OCI-LY7 (cell line): ENCODE measurements around the gene MYH11. TPM values are rescaled to one million over a fixed set of nuclear protein-coding genes. Genes with fewer than 3 reads are reported as not detected.

Experiments used
- BruUV-seq: library from RNA; stranded (reverse); fragments of 400-500 nt; replicated peaks from 2 replicates; lab custom pipeline; 2021; lab: Mats Ljungman, UMichigan
- CTCF ChIA-PET: fragments of 300-600 bp; sonication (Branson Sonifier 250); formaldehyde crosslinking; loops from one replicate; lab custom pipeline; 2022; ENCODE audit warnings: antibody characterized with exemption; ENCODE audit not compliant: unreplicated experiment; lab: Charles Lee
- POLR2A ChIA-PET: fragments of 300-600 bp; sonication (Branson Sonifier 250); formaldehyde crosslinking; loops from one replicate; lab custom pipeline; 2022; ENCODE audit warnings: antibody characterized with exemption; lab: Charles Lee
- DNase-seq: peaks from one replicate; pipeline ENCODE4 v3.0.0-alpha.2; 2015; ENCODE audit warnings: low spot score
- H2AFZ ChIP-seq: fragments of 200-600 bp; sonication (generic), shearing (Covaris generic); 2 replicates; pipeline ENCODE4 v1.6.1; 2014; ENCODE audit warnings: mild to moderate bottlenecking, antibody characterized with exemption, low read length, moderate library complexity
- H3K27ac ChIP-seq: fragments of 200-600 bp; sonication (generic); 2 replicates; pipeline ENCODE4 v1.5.1; 2014; ENCODE audit warnings: mixed run types, low read depth, mild to moderate bottlenecking, moderate library complexity, low read length, inconsistent platforms; ENCODE audit not compliant: poor library complexity, severe bottlenecking
- H3K36me3 ChIP-seq: fragments of 200-600 bp; sonication (generic); 2 replicates; pipeline ENCODE4 v1.6.1; 2014; ENCODE audit warnings: mild to moderate bottlenecking, antibody characterized with exemption, low read length, moderate library complexity, mixed read lengths; ENCODE audit not compliant: insufficient read depth
- H3K4me1 ChIP-seq: fragments of 200-600 bp; sonication (generic); 2 replicates; pipeline ENCODE4 v1.5.1; 2014; ENCODE audit warnings: mild to moderate bottlenecking, low read length; ENCODE audit not compliant: insufficient read depth, poor library complexity, severe bottlenecking
- H3K4me2 ChIP-seq: fragments of 200-600 bp; sonication (generic); 2 replicates; pipeline ENCODE4 v1.6.1; 2014; ENCODE audit warnings: mild to moderate bottlenecking, low read length
- H3K4me3 ChIP-seq: fragments of 200-600 bp; sonication (generic); 2 replicates; pipeline ENCODE4 v1.5.1; 2014; ENCODE audit warnings: mild to moderate bottlenecking, low read depth, low read length; ENCODE audit not compliant: poor library complexity, severe bottlenecking
- H3K79me2 ChIP-seq: fragments of 200-600 bp; sonication (generic); 2 replicates; pipeline ENCODE4 v1.6.1; 2016; ENCODE audit warnings: low read depth, mild to moderate bottlenecking, low read length, moderate library complexity, mixed read lengths; ENCODE audit not compliant: insufficient read depth
- H3K9me2 ChIP-seq: fragments of 200-600 bp; sonication (generic); 2 replicates; pipeline ENCODE4 v1.6.1; 2016; ENCODE audit warnings: mild to moderate bottlenecking, low read length, mixed read lengths; ENCODE audit not compliant: insufficient read depth
- H3K9me3 ChIP-seq: fragments of 200-600 bp; sonication (generic); 2 replicates; pipeline ENCODE4 v1.6.1; 2014; ENCODE audit warnings: mild to moderate bottlenecking, mixed run types, low read length, mixed read lengths
- H4K20me1 ChIP-seq: fragments of 200-600 bp; sonication (generic); 2 replicates; pipeline ENCODE4 v1.6.1; 2014; ENCODE audit warnings: mild to moderate bottlenecking, antibody characterized with exemption, low read length, moderate library complexity, mixed read lengths; ENCODE audit not compliant: insufficient read depth
- CTCF ChIP-seq: fragments of 200-600 bp; sonication (generic); conservative IDR thresholded peaks from 2 replicates; pipeline ENCODE4 v1.5.1; 2014; ENCODE audit warnings: mild to moderate bottlenecking, antibody characterized with exemption, low read length, moderate library complexity, mixed read lengths
- EZH2phosphoT487 ChIP-seq: fragments of 200-600 bp; sonication (generic); IDR thresholded peaks from 2 replicates; pipeline ENCODE4 v1.6.1; 2018; ENCODE audit warnings: low read depth, borderline replicate concordance, mild to moderate bottlenecking, mixed run types, antibody characterized with exemption, low read length, moderate library complexity, mixed read lengths
- intact Hi-C: fragments of 100-400 bp; cut with micrococcal nuclease; formaldehyde crosslinking; loops from one replicate; pipeline ENCODE4 v1.10.0; 2022; ENCODE audit not compliant: unreplicated experiment
- total RNA-seq, 2 experiments: library from RNA; depleted of rRNA in 1 of 2; stranded (reverse); fragments of >200 nt in 1 of 2; shearing (Covaris generic) in 1 of 2; gene quantifications; 2 replicates each; pipeline ENCODE4 v1.2.3, GENCODE V29; 2014 to 2022

The MYH11 gene
- total RNA-seq, 2 experiments from 2014 or later: 5.7 to 33.8 TPM

- CTCF ChIA-PET: no interaction called here
- peaks cover 18% of the 10 kb centered on the region for H3K4me1 ChIP-seq
- no peaks in the 10 kb centered on the region for H3K79me2 ChIP-seq
- POLR2A ChIA-PET: interaction anchor here (0.7 kb wide), 2 partner anchors 12 to 850 kb away, joined by 3 to 6 read pairs; no protein-coding TSS in a partner anchor
- no peaks in the 10 kb centered on the region for H3K9me3 ChIP-seq
- no peak for TF ChIP-seq EZH2phosphoT487
- TF ChIP-seq CTCF: no peak
- DNase-seq: no peak
- no TSS peak for BruUV-seq
- intact Hi-C loops: no loop called here
- H4K20me1 ChIP-seq: no peaks in the 10 kb centered on the region
- H3K4me3 ChIP-seq: no peak overlapping the region
- H3K27ac ChIP-seq: no peak overlapping the region
- no peak overlapping the region for H3K4me2 ChIP-seq
- no peak overlapping the region for H2AFZ ChIP-seq
- H3K9me2 ChIP-seq: no peaks in the 10 kb centered on the region
- no peaks in the 10 kb centered on the region for H3K36me3 ChIP-seq
These were observed 37.9 kb upstream of the MYH11 start for GRCh38 chr16:15894571-15895374.

DNA sequence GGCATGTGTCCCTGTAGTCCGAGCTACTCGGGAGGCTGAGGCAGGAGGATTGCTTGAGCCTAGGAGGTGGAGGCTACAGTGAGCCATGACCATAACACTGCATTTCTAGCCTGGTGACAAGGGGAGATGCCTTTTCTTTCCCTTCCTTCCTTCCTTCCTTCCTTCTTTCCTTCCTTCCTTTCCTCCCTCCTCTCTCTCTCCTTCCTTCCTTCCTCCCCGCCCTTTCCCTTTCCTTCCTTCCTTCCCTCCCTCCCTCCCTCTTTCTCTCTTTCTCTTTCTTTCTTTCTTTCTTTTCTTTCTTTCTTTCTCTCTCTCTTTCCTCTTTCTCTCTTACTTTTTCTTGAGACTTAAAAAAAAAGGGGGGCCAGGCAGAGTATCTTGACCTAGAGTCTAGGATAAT, 34.7 kb upstream of the MYH11 start:
- Histone ChIP-seq H3K4me1 (peaks cover 20% of the 10 kb centered on the region), H3K9me2 (no peaks in the 10 kb centered on the region), H3K9me3 (no peaks in the 10 kb centered on the region), H3K4me2 (no peak overlapping the region), H2AFZ (no peak overlapping the region), H3K27ac (no peak overlapping the region), H3K4me3 (no peak overlapping the region), H3K36me3 (peaks cover 1% of the 10 kb centered on the region; the same call in 1 of the 2 replicates), H3K79me2 (peaks cover 18% of the 10 kb centered on the region), H4K20me1 (no peaks in the 10 kb centered on the region)
- CTCF ChIA-PET: no interaction called here
- intact Hi-C loops: no loop called here
- DNase-seq: no peak
- TF ChIP-seq EZH2phosphoT487 (no peak), CTCF (no peak)
- BruUV-seq: no TSS peak
- POLR2A ChIA-PET: no interaction called here
